HG02970 (cell line): ENCODE results near the gene SNRPD2.
"Not testable (repeated sequence)": the region's sequence is repeated elsewhere in the genome, so short reads cannot be mapped to it uniquely, and the experiment has no call there.

Source experiments
- ATAC-seq: cut with Tn5 transposase; IDR thresholded peaks from one replicate; pipeline ENCODE4 v1.9.1; 2021; ENCODE audit warnings: mild to moderate bottlenecking, moderate library complexity, moderate number of reproducible peaks; ENCODE audit not compliant: unreplicated experiment, low FRiP score

The SNRPD2 gene

GRCh38 chr19:45691516-45692186 lies at the start of gene SNRPD2:
TSS of gene SNRPD2 (minus strand) at chr19:45691953. CDS start at chr19:45691888, 65 bp downstream.
- peak; percentile 55 for ATAC-seq

GRCh38 chr19:45739498-45740439 lies 48.0 kb upstream of the SNRPD2 start:
- ATAC-seq = no peak

GRCh38 chr19:45733160-45733810 lies 41.5 kb upstream of the SNRPD2 start, which contains the start of gene MEIOSIN:
TSS of gene MEIOSIN (plus strand) at chr19:45733439. CDS start at chr19:45735377, 1,938 bp downstream.
- no peak for ATAC-seq

- ATAC-seq = peak; percentile 91
These were observed 38.9 kb upstream of the SNRPD2 start, which contains the start of gene FBXO46 for GRCh38 chr19:45730368-45731288. TSS of gene FBXO46 (minus strand) at chr19:45730896. CDS start at chr19:45713495, 17,401 bp downstream.

- no peak for ATAC-seq
These were observed 38.1 kb upstream of the SNRPD2 start for GRCh38 chr19:45729800-45730290.

- not testable (repeated sequence) for ATAC-seq
These were observed 36.9 kb upstream of the SNRPD2 start for GRCh38 chr19:45728683-45729082.

- not testable (repeated sequence) for ATAC-seq
These were observed 28.3 kb upstream of the SNRPD2 start for GRCh38 chr19:45720065-45720464.

GRCh38 chr19:45717983-45718650 lies 26.4 kb upstream of the SNRPD2 start:
- no peak for ATAC-seq

GRCh38 chr19:45717131-45717982 lies 25.6 kb upstream of the SNRPD2 start:
- ATAC-seq = peak; percentile 94

- no peak for ATAC-seq
These were observed 24.8 kb upstream of the SNRPD2 start for GRCh38 chr19:45716359-45717130.

- no peak for ATAC-seq
These were observed 23.4 kb upstream of the SNRPD2 start for GRCh38 chr19:45715139-45715538.

- ATAC-seq = no peak
These were observed 21.4 kb upstream of the SNRPD2 start for GRCh38 chr19:45713141-45713540.

- ATAC-seq = no peak
These were observed 20.9 kb upstream of the SNRPD2 start for GRCh38 chr19:45712699-45713067.

GRCh38 chr19:45711851-45712698 lies 20.3 kb upstream of the SNRPD2 start:
- no peak for ATAC-seq

GRCh38 chr19:45710356-45711130 lies 18.8 kb upstream of the SNRPD2 start:
- no peak for ATAC-seq
